Psoas muscle (tissue), 8 donors: ENCODE measurements around the gene PTEN. TPM values are rescaled to one million over a fixed set of nuclear protein-coding genes. Genes with fewer than 3 reads are reported as not detected.

ENCODE experiments used
- ATAC-seq, 4 donors: fragments of 200-7000 bp; cut with Tn5 transposase; one replicate each; pipeline ENCODE4 v1.9.1; 2020; ENCODE audit warnings: moderate library complexity in 3 of 4, mild to moderate bottlenecking in 2 of 4
- DNase-seq, 2 donors: peaks; one replicate each; pipeline ENCODE4 v3.0.0-alpha.2; 2020
- H3K27ac ChIP-seq: fragments of 200-600 bp; one replicate; pipeline ENCODE4 v1.8.0; 2022
- H3K27me3 ChIP-seq, 3 donors: fragments of 200-600 bp in 1 of 3; one replicate each; pipeline versions ENCODE4 v1.6.1 to v1.8.0; 2013 to 2022; ENCODE audit warnings: low read length in 2 of 3, mild to moderate bottlenecking in 2 of 3, moderate library complexity in 1 of 3; ENCODE audit not compliant: insufficient read depth in 3 of 3
- H3K36me3 ChIP-seq, 2 donors: fragments of 200-600 bp in 1 of 2; one replicate each; pipeline versions ENCODE4 v1.6.1 to v1.8.0; 2013 to 2022; ENCODE audit warnings: low read depth in 1 of 2, mild to moderate bottlenecking in 1 of 2, moderate library complexity in 1 of 2; ENCODE audit not compliant: insufficient read depth in 1 of 2
- H3K4me1 ChIP-seq: fragments of 200-600 bp; one replicate; pipeline ENCODE4 v1.8.0; 2022
- H3K4me3 ChIP-seq: fragments of 200-600 bp; one replicate; pipeline ENCODE4 v1.8.0; 2022; ENCODE audit warnings: mild to moderate bottlenecking
- H3K9me3 ChIP-seq: fragments of 200-600 bp; one replicate; pipeline ENCODE4 v1.8.0; 2022
- WGBS, 3 donors: extraction: QIAGEN DNeasy Blood & Tissue Kit; methylation state at CpG; one replicate each; pipeline versions ENCODE4 v1.1.6 to v1.1.7; 2013; 5-methylcytosine and 5-hydroxymethylcytosine counted together
- intact Hi-C, 2 donors: fragments of 100-400 bp; cut with DNase I; formaldehyde crosslinking; loops; one replicate each; pipeline versions ENCODE4 v1.11.0 to v1.14.2; 2022
- polyA plus RNA-seq, 3 donors: library from polyadenylated mRNA; stranded (reverse); fragments of 200-250 nt; gene quantifications; one replicate each; pipeline ENCODE4 v1.2.3, GENCODE V29; 2013
- total RNA-seq, 4 donors: library from RNA; stranded (reverse); fragmentation: NEBNext Ultra II Directional in 2 of 4; extraction: Animal tissue kit (Norgen Biotek cat#: 25700) in 2 of 4; gene quantifications; one replicate each; pipeline versions ENCODE4 v1.2.1 to v1.2.4, GENCODE V29; 2021 to 2023
- TF ChIP-seq, protein P1 (sequence below): fragments of 200-600 bp; IDR thresholded peaks from one replicate; pipeline ENCODE4 v1.8.0; 2022; ENCODE audit warnings: antibody characterized with exemption
- donor health status: healthy with polysubstance abuse.
- donor health status: DM: no; HTN: no; CAD: no; lungs with moderate emphysema.
- donor health status: Bipolar disorder and iron deficiency.
- donor health status: healthy.
- donor health status: DM: yes; HTN: yes; CAD: no.
- donor health status: DM: no; HTN: no; CAD: no.
- donor health status: DM: no; HTN: no; CAD: no.
- donor health status: DM: yes; HTN: yes; CAD: no.

PTEN gene
- total and polyA plus RNA-seq, 7 donors, result 13.7 to 51.9 (median 29.8) TPM

DNA sequence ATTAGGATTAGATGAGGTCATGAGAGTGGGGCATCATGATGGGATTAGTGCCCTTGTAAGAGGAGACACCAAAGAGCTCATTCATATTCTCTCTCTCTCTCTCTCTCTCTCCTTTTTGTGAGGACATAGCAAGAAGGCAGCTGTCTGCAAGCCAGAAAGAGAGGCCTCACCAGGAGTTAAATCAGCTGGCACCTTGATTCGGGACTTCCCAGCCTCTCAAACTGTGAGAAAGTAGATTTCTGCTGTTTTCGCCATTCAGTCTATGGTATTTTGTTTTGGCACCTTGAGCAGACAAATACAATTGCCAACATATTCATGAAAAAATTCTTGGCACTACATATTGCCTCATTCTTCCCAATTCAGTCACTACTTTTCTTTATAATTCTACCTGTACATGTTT, 24.8 kb upstream of the PTEN start:
- WGBS, 3 donors, result 60 to 72% (median 60%) methylated on average over 2 of the region's 2 CpGs
- DNase-seq, result no peak
- intact Hi-C loops, result no loop called here

DNA sequence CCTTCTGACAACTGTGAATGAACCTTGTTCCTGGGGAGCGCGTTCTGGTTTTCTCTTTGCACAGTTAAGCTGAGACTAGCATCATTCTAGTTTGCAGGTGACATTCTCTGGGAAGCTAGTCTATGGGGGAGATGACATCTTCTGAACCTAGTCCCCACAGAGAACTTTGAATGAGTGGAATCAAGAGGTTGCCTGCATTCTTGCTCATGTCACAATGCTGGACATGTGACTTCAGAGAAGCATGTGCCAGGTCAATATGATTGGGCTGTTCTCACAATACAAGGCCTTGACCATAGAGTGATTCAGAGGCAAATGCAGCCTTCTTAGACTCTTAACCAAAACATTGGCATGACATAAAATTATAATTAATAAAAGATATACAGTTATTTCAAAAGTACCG, 22.2 kb upstream of the PTEN start:
- no peak overlapping the region for H3K27ac ChIP-seq
- H3K4me3 ChIP-seq, result no peak overlapping the region
- intact Hi-C loops, result no loop called here
- ATAC-seq (no peak), DNase-seq (no peak)
- 91 to 95% (median 93%) methylated on average over 3 of the region's 3 CpGs for WGBS, 3 donors
- H3K36me3 ChIP-seq, result no peaks in the 10 kb centered on the region
- TF ChIP-seq, protein P1, sequence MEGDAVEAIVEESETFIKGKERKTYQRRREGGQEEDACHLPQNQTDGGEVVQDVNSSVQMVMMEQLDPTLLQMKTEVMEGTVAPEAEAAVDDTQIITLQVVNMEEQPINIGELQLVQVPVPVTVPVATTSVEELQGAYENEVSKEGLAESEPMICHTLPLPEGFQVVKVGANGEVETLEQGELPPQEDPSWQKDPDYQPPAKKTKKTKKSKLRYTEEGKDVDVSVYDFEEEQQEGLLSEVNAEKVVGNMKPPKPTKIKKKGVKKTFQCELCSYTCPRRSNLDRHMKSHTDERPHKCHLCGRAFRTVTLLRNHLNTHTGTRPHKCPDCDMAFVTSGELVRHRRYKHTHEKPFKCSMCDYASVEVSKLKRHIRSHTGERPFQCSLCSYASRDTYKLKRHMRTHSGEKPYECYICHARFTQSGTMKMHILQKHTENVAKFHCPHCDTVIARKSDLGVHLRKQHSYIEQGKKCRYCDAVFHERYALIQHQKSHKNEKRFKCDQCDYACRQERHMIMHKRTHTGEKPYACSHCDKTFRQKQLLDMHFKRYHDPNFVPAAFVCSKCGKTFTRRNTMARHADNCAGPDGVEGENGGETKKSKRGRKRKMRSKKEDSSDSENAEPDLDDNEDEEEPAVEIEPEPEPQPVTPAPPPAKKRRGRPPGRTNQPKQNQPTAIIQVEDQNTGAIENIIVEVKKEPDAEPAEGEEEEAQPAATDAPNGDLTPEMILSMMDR, result no peak
- no peaks in the 10 kb centered on the region for H3K9me3 ChIP-seq
- no peaks in the 10 kb centered on the region for H3K4me1 ChIP-seq
- no peaks in the 10 kb centered on the region for H3K27me3 ChIP-seq

More for the DNA sequence above, 24.8 kb upstream of the PTEN start:
- Histone ChIP-seq H3K36me3 (no peaks in the 10 kb centered on the region), H3K27me3 (no peaks in the 10 kb centered on the region), H3K4me1 (no peaks in the 10 kb centered on the region), H3K27ac (no peak overlapping the region), H3K9me3 (no peaks in the 10 kb centered on the region), H3K4me3 (no peak overlapping the region)
- no peak for ATAC-seq
- TF ChIP-seq, protein P1, result no peak

DNA sequence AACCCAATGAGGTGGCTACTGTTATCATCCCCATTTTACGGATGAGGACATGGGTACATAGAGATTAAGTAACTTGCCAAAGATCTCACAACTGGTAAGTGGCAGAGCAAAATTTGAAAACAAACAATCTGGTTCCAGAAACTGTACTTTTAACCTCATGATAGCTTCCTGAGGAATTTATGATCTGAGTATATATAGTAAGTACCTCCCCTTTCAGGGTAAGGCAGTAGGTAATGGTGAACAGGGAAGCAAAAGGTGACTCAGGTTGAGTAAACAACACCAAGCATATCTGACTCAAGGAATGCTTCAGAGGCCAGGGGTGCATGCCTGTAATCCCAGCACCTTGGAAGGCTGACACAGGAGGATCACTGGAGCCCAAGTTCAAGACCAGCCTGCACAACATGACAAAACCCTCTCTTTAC, 21.2 kb upstream of the PTEN start:
- TF ChIP-seq, protein P1, result no peak
- WGBS, 3 donors, result 88 to 96% (median 89%) methylated on average over 1 of the region's 1 CpG
- H3K4me1 ChIP-seq, result no peaks in the 10 kb centered on the region
- H3K27ac ChIP-seq, result no peak overlapping the region
- H3K4me3 ChIP-seq, result no peak overlapping the region
- H3K9me3 ChIP-seq, result no peaks in the 10 kb centered on the region
- intact Hi-C loops, result no loop called here
- DNase-seq (no peak), ATAC-seq (no peak)
- H3K27me3 ChIP-seq, result no peaks in the 10 kb centered on the region
- H3K36me3 ChIP-seq, result no peaks in the 10 kb centered on the region

DNA sequence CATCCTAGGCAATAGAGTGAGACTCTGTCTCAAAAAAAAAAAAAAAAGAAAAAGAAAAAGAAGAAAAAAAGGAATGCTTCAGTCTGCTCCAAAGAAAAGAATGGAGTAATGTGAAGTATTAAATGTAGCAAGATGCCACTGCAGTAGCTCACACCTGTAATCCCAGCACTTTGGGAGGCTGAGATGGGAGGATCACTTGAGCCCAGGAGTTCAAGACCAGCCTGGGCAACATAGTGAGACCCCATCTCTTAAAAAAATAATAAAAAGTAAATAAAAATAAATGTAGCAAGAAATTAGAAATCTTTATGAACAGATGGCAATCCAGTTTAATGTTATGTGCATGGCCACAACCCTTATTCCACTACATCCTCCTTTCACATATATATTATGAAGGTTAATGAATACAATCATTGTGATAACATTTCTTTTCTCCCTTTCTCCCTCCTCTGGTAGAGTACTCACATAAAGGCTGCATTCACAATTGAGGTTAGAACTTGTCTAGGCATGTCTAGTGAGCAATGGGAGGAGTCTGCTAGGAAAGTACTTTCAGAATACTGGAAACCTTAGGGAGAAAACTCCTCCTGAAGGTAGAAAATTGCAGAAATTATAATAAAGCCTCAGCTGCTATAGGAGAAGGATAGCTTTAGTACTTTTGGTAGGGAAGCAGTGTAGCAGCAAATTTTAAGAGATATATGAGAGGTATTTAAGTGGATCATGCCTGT, 20.5 kb upstream of the PTEN start:
- DNase-seq (no peak), ATAC-seq (no peak)
- H3K27ac ChIP-seq, result no peak overlapping the region
- H3K9me3 ChIP-seq, result no peaks in the 10 kb centered on the region
- no peak overlapping the region for H3K4me3 ChIP-seq
- intact Hi-C loops, result no loop called here
- TF ChIP-seq, protein P1, result no peak
- no peaks in the 10 kb centered on the region for H3K36me3 ChIP-seq
- H3K4me1 ChIP-seq, result no peaks in the 10 kb centered on the region
- no peaks in the 10 kb centered on the region for H3K27me3 ChIP-seq

DNA sequence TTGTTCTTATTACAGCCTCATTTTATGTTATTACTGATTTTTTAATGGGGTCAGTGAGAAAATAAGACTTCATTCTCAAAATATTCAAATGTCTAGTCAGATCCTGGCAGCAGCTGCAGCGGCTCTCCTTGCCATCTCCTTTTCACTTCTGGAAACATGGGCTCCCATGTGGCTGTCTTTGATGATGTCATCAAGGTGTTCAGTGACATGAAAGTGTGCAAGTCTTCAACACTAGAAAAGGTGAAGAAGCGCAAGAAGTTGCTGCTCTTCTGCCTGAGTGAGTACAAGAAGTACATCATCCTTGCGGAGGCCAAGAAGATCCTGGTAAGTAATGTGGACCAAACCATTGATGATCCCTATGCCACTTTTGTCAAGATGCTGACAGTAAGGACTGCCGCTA, 19.7 kb upstream of the PTEN start:
- Histone ChIP-seq H3K27ac (no peak overlapping the region), H3K27me3 (no peaks in the 10 kb centered on the region), H3K36me3 (no peaks in the 10 kb centered on the region), H3K4me1 (no peaks in the 10 kb centered on the region), H3K4me3 (no peak overlapping the region), H3K9me3 (no peaks in the 10 kb centered on the region)
- TF ChIP-seq, protein P1, result no peak
- WGBS, 3 donors, result 97 to 98% (median 97%) methylated on average over 4 of the region's 4 CpGs
- intact Hi-C loops, result no loop called here
- ATAC-seq (no peak), DNase-seq (no peak)
